CD14-positive monocyte (primary cell): Measurements from ENCODE around the gene BSPH1. TPM values are rescaled to one million over a fixed set of nuclear protein-coding genes. Genes with fewer than 3 reads are reported as not detected.

ENCODE experiments used
- DNase-seq, 3 donors: peaks; one replicate each; pipeline ENCODE4 v3.0.0-alpha.2; 2011 to 2022
- H2AFZ ChIP-seq: 2 replicates; pipeline ENCODE4 v1.6.0; 2012; ENCODE audit warnings: mild to moderate bottlenecking, low read depth, low read length, inconsistent platforms; ENCODE audit not compliant: insufficient read depth, poor library complexity, severe bottlenecking
- H3K27ac ChIP-seq, 2 donors: 1 replicate in 1 of 2; 2 replicates in 1 of 2; pipeline ENCODE4 v1.5.1; 2012 to 2013; ENCODE audit warnings: low read length in 2 of 2, control low read depth in 1 of 2, inconsistent platforms in 1 of 2, low read depth in 1 of 2, mild to moderate bottlenecking in 1 of 2
- H3K27me3 ChIP-seq, 2 donors: one replicate each; pipeline versions ENCODE4 v1.6.0 to v1.6.1; 2011 to 2013; ENCODE audit warnings: low read length in 2 of 2; ENCODE audit not compliant: control insufficient read depth in 2 of 2, insufficient read depth in 2 of 2
- H3K36me3 ChIP-seq, 2 donors: replicated peaks in 1 of 2; 1 replicate in 1 of 2; 2 replicates in 1 of 2; pipeline versions ENCODE4 v1.5.1 to v1.6.1; 2012 to 2013; ENCODE audit warnings: low read length in 2 of 2, control low read depth in 1 of 2, inconsistent platforms in 1 of 2, mild to moderate bottlenecking in 1 of 2; ENCODE audit not compliant: insufficient read depth in 2 of 2, control insufficient read depth in 1 of 2
- H3K4me1 ChIP-seq, 2 donors: 1 replicate in 1 of 2; 2 replicates in 1 of 2; pipeline versions ENCODE4 v1.5.1 to v1.6.1; 2012 to 2013; ENCODE audit warnings: low read length in 2 of 2, control low read depth in 1 of 2, inconsistent platforms in 1 of 2, mild to moderate bottlenecking in 1 of 2, moderate library complexity in 1 of 2; ENCODE audit not compliant: insufficient read depth in 2 of 2, control insufficient read depth in 1 of 2
- H3K4me2 ChIP-seq: replicated peaks from 2 replicates; pipeline ENCODE3; 2012; ENCODE audit warnings: low read length, moderate library complexity, mild to moderate bottlenecking; ENCODE audit not compliant: poor library complexity, severe bottlenecking; ENCODE audit errors: extremely low read depth
- H3K4me3 ChIP-seq, 3 experiments: fragments of 200-600 bp in 1 of 3; sonication (generic) in 1 of 3; replicated peaks in 1 of 3; 1 replicate in 2 of 3; 2 replicates in 1 of 3; pipeline ENCODE4 v1.5.1; 2011 to 2013; ENCODE audit warnings: low read length in 3 of 3, mild to moderate bottlenecking in 3 of 3, control low read depth in 2 of 3, low read depth in 2 of 3, inconsistent platforms in 1 of 3, moderate library complexity in 1 of 3
- H3K79me2 ChIP-seq: 2 replicates; pipeline ENCODE4 v1.6.0; 2012; ENCODE audit warnings: mild to moderate bottlenecking, control low read depth, inconsistent platforms, low read length, moderate library complexity; ENCODE audit not compliant: insufficient read depth
- H3K9ac ChIP-seq: 2 replicates; pipeline ENCODE4 v1.6.0; 2017; ENCODE audit warnings: low read length, mild to moderate bottlenecking; ENCODE audit not compliant: insufficient read depth, poor library complexity, severe bottlenecking
- H3K9me3 ChIP-seq, 2 donors: replicated peaks in 1 of 2; 1 replicate in 1 of 2; 2 replicates in 1 of 2; pipeline versions ENCODE4 v1.5.1 to v1.6.1; 2012 to 2013; ENCODE audit warnings: low read length in 2 of 2, control low read depth in 1 of 2; ENCODE audit not compliant: control insufficient read depth in 1 of 2, insufficient read depth in 1 of 2
- H4K20me1 ChIP-seq: 2 replicates; pipeline ENCODE4 v1.6.0; 2012; ENCODE audit warnings: mild to moderate bottlenecking, low read length, control low read depth, moderate library complexity; ENCODE audit not compliant: insufficient read depth
- H3K27ac Mint-ChIP-seq, 7 donors: one replicate each; pipeline ENCODE4 v1.8.0; 2020; ENCODE audit warnings: mild to moderate bottlenecking in 7 of 7, mixed read lengths in 7 of 7, moderate library complexity in 6 of 7, inconsistent platforms in 2 of 7
- H3K27me3 Mint-ChIP-seq, 3 donors: one replicate each; pipeline ENCODE4 v1.8.0; 2021 to 2022; ENCODE audit warnings: low read depth in 3 of 3, mild to moderate bottlenecking in 3 of 3, mixed read lengths in 3 of 3, moderate library complexity in 3 of 3, inconsistent platforms in 1 of 3
- H3K36me3 Mint-ChIP-seq, 2 donors: one replicate each; pipeline ENCODE4 v1.8.0; 2020; ENCODE audit warnings: mixed read lengths in 2 of 2, inconsistent platforms in 1 of 2, mild to moderate bottlenecking in 1 of 2
- H3K4me1 Mint-ChIP-seq: one replicate; pipeline ENCODE4 v1.8.0; 2020; ENCODE audit warnings: mild to moderate bottlenecking, mixed read lengths
- H3K4me3 Mint-ChIP-seq, 2 donors: one replicate each; pipeline ENCODE4 v1.8.0; 2020; ENCODE audit warnings: mild to moderate bottlenecking in 2 of 2, mixed read lengths in 2 of 2, moderate library complexity in 1 of 2
- H3K9me3 Mint-ChIP-seq, 7 donors: one replicate each; pipeline ENCODE4 v1.8.0; 2020 to 2022; ENCODE audit warnings: mixed read lengths in 7 of 7, mild to moderate bottlenecking in 6 of 7, moderate library complexity in 6 of 7, inconsistent platforms in 2 of 7
- CTCF ChIP-seq: fragments of 200-600 bp; IDR thresholded peaks from one replicate; pipeline ENCODE4 v1.8.0; 2022; ENCODE audit warnings: antibody characterized with exemption, mild to moderate bottlenecking
- WGBS: methylation state at CpG from one replicate; pipeline ENCODE4 v1.1.5; 2013; ENCODE audit warnings: missing lambda C conversion rate; ENCODE audit not compliant: insufficient coverage; 5-methylcytosine and 5-hydroxymethylcytosine counted together
- intact Hi-C, 2 donors: fragments of 100-400 bp; cut with micrococcal nuclease; formaldehyde crosslinking; loops; one replicate each; pipeline versions ENCODE4 v1.15.0 to v1.15.1; 2023
- polyA plus RNA-seq, 3 donors: library from polyadenylated mRNA; depleted of rRNA in 1 of 3; unstranded in 2 of 3; stranded (reverse) in 1 of 3; fragments of 300-500 nt in 2 of 3; fragments of >200 nt in 1 of 3; fragmentation: Illumina TruSeq in 2 of 3; gene quantifications; 1 replicate in 2 of 3; 2 replicates in 1 of 3; pipeline ENCODE4 v1.2.3, GENCODE V29; 2012 to 2021

Gene BSPH1
- polyA plus RNA-seq, 3 donors = not detected

- no peak for TF ChIP-seq CTCF
- Mint-ChIP-seq H3K36me3 (no peaks in the 10 kb centered on the region), H3K9me3 (peaks cover 0 to 3% (median 0%) of the 10 kb centered on the region in 7 donors), H3K4me3 (no peak overlapping the region), H3K27ac (no peak overlapping the region), H3K27me3 (peaks cover 3 to 14% (median 5%) of the 10 kb centered on the region in 3 donors), H3K4me1 (no peaks in the 10 kb centered on the region)
- no peaks in the 10 kb centered on the region for H3K4me1 ChIP-seq
- H3K79me2 ChIP-seq = no peaks in the 10 kb centered on the region
- intact Hi-C loops = no loop called here
- peaks cover 0 to 4% of the 10 kb centered on the region in 2 donors for H3K27me3 ChIP-seq
- H3K36me3 ChIP-seq = no peaks in the 10 kb centered on the region
- H2AFZ ChIP-seq = no peak overlapping the region
- H4K20me1 ChIP-seq = no peaks in the 10 kb centered on the region
- H3K9ac ChIP-seq = no peak overlapping the region
- 93% methylated on average over 5 of the region's 7 CpGs for WGBS
- H3K27ac ChIP-seq = no peak overlapping the region
- no peaks in the 10 kb centered on the region for H3K9me3 ChIP-seq
- no peak for DNase-seq
- H3K4me3 ChIP-seq = no peak overlapping the region
- H3K4me2 ChIP-seq = no peak overlapping the region
Observed at GRCh38 chr19:48029431-48029830, 37.5 kb upstream of the BSPH1 start.

GRCh38 chr19:48025480-48025879 is 33.5 kb upstream of the BSPH1 start:
- Mint-ChIP-seq H3K36me3 (no peaks in the 10 kb centered on the region), H3K4me3 (no peak overlapping the region), H3K9me3 (peaks cover 0 to 3% (median 0%) of the 10 kb centered on the region in 7 donors), H3K27me3 (peaks cover 4 to 10% (median 5%) of the 10 kb centered on the region in 3 donors), H3K4me1 (no peaks in the 10 kb centered on the region), H3K27ac (no peak overlapping the region)
- H3K9ac ChIP-seq = no peak overlapping the region
- no peaks in the 10 kb centered on the region for H4K20me1 ChIP-seq
- no peaks in the 10 kb centered on the region for H3K36me3 ChIP-seq
- no peaks in the 10 kb centered on the region for H3K4me1 ChIP-seq
- no peak for TF ChIP-seq CTCF
- H3K4me3 ChIP-seq = no peak overlapping the region
- intact Hi-C loops = no loop called here
- no peak overlapping the region for H3K4me2 ChIP-seq
- peaks cover 0 to 4% of the 10 kb centered on the region in 2 donors for H3K27me3 ChIP-seq
- no peak overlapping the region for H3K27ac ChIP-seq
- WGBS = 80% methylated on average over 1 of the region's 3 CpGs
- H3K79me2 ChIP-seq = no peaks in the 10 kb centered on the region
- no peak overlapping the region for H2AFZ ChIP-seq
- no peak for DNase-seq
- no peaks in the 10 kb centered on the region for H3K9me3 ChIP-seq
